Fibroblast of lung (primary cell): Measurements from ENCODE around the gene PDE4D.

Source experiments
- CTCF ChIP-seq, 2 donors: IDR thresholded peaks in 1 of 2; conservative IDR thresholded peaks in 1 of 2; 1 replicate in 1 of 2; 2 replicates in 1 of 2; pipeline ENCODE4 v1.5.1; 2011 to 2012; ENCODE audit warnings: low read length in 2 of 2, control low read depth in 1 of 2, inconsistent platforms in 1 of 2, low read depth in 1 of 2, mild to moderate bottlenecking in 1 of 2
- EZH2 ChIP-seq: IDR thresholded peaks from 2 replicates; pipeline ENCODE4 v1.5.1; 2012; ENCODE audit warnings: low read length, control low read depth, mild to moderate bottlenecking; ENCODE audit errors: missing control alignments

GRCh38 chr5:59500014-59500413 is 393.5 kb downstream of the PDE4D start:
- TF ChIP-seq CTCF (conservative IDR thresholded peaks at IDR 0.05 in 1 of 2, IDR thresholded peaks at IDR 0.05 in 1 of 2; ENCODE audit: low read depth in 1 of 2, low read length in 2 of 2) (no peak), EZH2 (no peak)
